Astrocyte of the spinal cord (primary cell): ENCODE measurements around the gene IRAK2.

Experiments
- DNase-seq: peaks from one replicate; pipeline ENCODE4 v3.0.0; 2011; ENCODE audit warnings: low read depth, low spot score
- H3K4me3 ChIP-seq: 2 replicates; pipeline ENCODE4 v1.5.1; 2011; ENCODE audit warnings: low read depth, mild to moderate bottlenecking, low read length, moderate library complexity
- in situ Hi-C: cut with HindIII; loops from 2 replicates; pipeline ENCODE4 v1.10.0; 2017; ENCODE audit warnings: low sequenced_read_pairs
- TF ChIP-seq, protein P1 (sequence below): IDR thresholded peaks from 2 replicates; pipeline ENCODE4 v1.5.1; 2012; ENCODE audit warnings: low read depth, mild to moderate bottlenecking, low read length, inconsistent platforms

The IRAK2 gene

DNA sequence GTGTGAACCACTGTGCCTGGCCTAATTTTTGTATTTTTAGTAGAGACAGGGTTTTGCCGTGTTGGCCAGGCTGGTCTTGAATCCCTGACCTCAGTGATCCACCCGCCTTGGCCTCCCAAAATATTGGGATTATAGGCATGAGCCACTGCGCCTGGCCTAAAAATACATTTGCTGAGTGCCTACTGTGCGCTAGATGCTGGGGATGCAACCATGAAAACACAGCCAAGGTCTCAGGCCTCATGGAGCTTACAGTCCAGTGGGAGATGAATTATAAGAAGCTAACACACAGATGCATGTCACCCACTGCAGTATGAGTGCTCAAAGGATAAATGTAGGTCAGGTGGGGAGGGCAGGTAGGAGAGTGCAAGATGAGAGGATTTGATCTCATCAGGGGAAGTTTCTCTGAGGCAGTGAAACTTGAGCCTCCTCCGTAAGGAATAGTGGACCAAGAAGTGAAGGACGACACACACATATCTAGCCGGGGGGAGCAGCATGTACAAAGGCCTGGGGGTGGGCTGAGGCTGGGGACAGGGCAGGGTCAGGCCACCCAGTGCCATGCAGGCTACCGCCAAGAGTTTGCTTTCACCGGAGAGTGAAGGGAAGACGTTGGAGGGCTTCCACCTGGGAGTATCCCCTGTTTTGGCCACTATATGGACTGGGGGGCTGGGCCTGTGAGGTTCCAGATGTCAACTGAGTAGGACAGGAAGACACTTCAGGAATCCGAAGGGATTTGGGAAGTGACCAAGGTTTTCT lies 24.3 kb downstream of the IRAK2 start:
- no peak overlapping the region for H3K4me3 ChIP-seq
- TF ChIP-seq, protein P1, sequence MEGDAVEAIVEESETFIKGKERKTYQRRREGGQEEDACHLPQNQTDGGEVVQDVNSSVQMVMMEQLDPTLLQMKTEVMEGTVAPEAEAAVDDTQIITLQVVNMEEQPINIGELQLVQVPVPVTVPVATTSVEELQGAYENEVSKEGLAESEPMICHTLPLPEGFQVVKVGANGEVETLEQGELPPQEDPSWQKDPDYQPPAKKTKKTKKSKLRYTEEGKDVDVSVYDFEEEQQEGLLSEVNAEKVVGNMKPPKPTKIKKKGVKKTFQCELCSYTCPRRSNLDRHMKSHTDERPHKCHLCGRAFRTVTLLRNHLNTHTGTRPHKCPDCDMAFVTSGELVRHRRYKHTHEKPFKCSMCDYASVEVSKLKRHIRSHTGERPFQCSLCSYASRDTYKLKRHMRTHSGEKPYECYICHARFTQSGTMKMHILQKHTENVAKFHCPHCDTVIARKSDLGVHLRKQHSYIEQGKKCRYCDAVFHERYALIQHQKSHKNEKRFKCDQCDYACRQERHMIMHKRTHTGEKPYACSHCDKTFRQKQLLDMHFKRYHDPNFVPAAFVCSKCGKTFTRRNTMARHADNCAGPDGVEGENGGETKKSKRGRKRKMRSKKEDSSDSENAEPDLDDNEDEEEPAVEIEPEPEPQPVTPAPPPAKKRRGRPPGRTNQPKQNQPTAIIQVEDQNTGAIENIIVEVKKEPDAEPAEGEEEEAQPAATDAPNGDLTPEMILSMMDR, result no peak
- in situ Hi-C loops, result no loop called here
- no peak for DNase-seq

DNA sequence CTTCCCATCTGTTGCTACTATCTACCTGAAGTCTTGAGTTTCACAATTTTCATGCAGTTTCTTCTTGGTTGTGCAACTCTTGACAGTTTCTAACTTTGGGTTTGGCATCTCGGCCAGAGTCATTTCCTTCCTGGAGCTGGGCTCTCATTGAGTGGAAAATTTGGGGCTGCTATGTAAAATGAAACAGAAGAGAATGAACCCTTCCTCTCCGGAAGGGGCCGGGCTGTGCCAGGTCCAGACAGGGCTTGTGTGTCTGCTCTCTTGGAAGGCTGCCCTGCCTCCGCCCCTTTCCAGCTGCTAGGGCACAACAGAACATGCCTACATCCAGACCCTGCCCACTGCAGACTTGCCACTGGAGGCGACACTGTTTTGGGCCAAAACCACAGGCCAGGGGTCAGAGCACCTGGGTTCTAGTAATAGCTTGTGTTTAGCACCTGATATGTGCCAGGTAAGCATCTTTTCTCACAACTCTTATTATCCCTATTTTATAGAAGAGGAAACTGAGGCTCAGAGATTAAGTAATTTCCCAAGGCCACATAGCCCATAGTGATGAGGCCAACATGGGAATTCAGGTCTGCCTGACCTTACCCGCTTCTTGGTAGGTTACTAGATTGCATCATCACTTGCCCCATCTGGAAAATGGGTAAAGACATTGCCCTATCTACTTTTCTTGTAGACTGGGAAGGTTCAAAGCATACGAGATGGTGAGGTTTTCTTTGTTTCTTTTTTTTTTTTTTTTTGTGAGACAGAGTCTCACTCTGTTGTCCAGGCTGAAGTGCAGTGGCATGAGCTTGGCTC lies 25.0 kb downstream of the IRAK2 start:
- no peak overlapping the region for H3K4me3 ChIP-seq
- TF ChIP-seq, protein P1, result no peak
- in situ Hi-C loops, result no loop called here
- peak; percentile 25 for DNase-seq

DNA sequence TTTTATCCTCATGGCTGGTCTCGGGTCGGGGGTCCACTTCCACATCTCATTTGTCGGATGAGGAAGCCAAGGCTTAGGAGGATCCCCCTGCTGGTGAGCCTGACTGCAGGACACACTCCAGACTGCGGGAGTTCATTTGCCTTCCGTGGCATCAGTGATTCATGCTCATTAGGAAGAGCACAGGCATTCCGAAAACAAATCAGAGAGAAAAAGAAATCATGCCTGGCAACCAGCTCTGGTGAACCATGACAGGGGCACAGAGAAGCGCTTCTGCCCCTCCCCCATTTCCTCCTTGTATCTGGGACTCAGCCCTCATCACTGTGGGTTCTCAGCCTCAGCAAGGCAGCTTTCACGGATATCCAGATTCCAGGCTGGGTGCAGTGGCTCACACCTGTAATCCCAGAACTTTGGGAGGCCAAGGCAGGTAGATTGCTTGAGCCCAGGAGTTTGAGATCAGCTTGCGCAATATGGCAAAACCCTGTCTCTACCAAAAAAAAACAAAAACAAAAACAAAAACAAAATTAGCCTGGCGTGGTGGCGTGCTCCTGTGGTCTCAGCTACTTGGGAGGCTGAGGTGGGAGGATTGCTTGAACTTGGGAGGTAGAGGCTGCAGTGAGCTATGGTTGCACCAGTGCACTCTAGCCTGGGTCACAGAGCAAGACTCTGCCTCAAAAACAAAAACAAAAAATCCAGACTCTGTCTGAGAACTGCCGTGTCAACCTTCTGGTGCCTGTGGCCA lies 28.4 kb downstream of the IRAK2 start:
- in situ Hi-C loops, result no loop called here
- DNase-seq, result peak; percentile 88
- TF ChIP-seq, protein P1, result peak; percentile 79

DNA sequence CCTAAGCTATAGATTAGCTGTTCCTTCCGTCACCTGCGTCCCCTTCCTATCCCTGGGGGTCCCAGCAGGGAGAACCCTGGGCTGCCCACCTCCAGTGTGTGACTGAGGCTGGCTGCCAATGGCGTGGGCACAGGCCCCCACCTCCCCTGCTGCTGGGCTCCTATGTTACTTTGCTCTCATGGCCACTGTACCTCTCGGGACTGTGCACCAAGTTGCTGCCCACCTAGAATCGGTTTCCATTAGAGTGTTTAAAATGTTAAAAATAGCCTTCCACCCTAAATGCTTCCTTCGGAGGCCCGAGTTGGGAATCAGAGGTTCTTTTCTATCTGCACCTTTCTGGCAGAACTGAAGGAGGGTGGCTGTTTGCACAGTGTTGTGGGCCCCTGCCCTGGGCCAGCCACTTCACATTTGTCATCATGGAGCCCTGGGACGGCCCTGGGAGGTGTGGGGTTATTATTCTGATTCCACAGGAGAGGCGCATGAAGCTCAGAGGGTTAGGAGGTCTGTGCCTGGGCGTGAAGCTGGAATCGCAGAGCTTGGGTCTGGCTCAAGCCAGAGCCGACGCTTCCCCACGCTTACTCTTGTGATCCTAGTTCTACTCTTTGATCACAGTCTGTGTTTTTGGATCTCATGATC lies 29.1 kb downstream of the IRAK2 start:
- no peak for DNase-seq
- no peak overlapping the region for H3K4me3 ChIP-seq
- in situ Hi-C loops, result no loop called here
- TF ChIP-seq, protein P1, result no peak

More for the DNA sequence above, 28.4 kb downstream of the IRAK2 start:
- no peak overlapping the region for H3K4me3 ChIP-seq

DNA sequence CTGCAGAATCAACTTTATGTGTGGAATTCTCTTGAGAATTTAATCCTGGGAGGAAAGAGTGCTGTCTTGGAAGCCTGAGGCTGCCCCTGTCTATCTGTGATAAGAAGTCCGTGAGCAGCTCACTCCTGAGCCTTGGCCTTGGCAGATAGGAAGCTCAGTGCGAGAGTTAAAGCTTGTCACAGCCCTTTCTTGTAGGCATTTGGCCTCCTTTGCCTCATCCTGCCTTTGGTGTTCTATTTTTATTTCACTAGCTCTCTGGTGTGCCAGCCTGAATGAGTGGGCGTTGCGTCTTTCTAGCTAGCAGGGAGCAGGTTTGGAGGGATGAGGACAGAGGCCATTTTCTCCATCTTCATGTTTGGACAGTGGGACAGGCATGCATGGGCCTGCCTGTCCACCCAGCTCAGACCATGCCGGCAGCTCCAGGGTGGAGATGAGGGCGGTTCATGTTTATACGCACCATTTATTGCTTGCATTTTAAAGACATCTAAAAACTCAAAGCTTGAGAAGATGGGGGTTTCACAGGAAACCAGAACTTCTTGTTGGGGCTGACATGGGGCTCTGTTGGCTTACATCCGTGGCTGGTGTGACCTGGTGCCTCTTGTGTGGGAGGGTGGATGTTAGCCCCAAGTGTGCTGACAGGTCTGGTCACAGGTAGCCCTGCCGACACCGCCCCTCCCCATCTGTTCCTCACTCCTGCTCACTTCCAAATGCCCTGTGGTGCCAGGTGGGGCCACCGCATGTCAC lies 29.8 kb downstream of the IRAK2 start:
- no peak for DNase-seq

More for the DNA sequence above, 29.8 kb downstream of the IRAK2 start:
- in situ Hi-C loops, result no loop called here
- TF ChIP-seq, protein P1, result no peak
- no peak overlapping the region for H3K4me3 ChIP-seq
